PC-9 (cell line): Measurements from ENCODE around the gene SERPINE2. TPM values are rescaled to one million over a fixed set of nuclear protein-coding genes. Genes with fewer than 3 reads are reported as not detected.

Experiments used
- BruUV-seq: library from RNA; stranded (reverse); fragments of 400-500 nt; replicated peaks from 2 replicates; lab custom pipeline; 2021; lab: Mats Ljungman, UMichigan
- CTCF ChIA-PET: fragments of 300-600 bp; sonication (Branson Sonifier 250); formaldehyde crosslinking; loops from one replicate; lab custom pipeline; 2022; ENCODE audit warnings: antibody characterized with exemption; lab: Charles Lee
- POLR2A ChIA-PET: fragments of 300-600 bp; sonication (Branson Sonifier 250); formaldehyde crosslinking; loops from one replicate; lab custom pipeline; 2022; ENCODE audit warnings: antibody characterized with exemption; ENCODE audit not compliant: unreplicated experiment; lab: Charles Lee
- DNase-seq, 2 experiments: peaks; one replicate each; pipeline versions ENCODE4 v3.0.0 to v3.0.0-alpha.2; 2015 to 2022; ENCODE audit warnings: mixed read lengths in 1 of 2
- H2AFZ ChIP-seq: fragments of 200-600 bp; sonication (generic); 2 replicates; pipeline ENCODE4 v1.8.1; 2017; ENCODE audit warnings: antibody characterized with exemption
- H3F3A ChIP-seq: fragments of 200-600 bp; sonication (generic); 2 replicates; pipeline ENCODE4 v1.8.1; 2017; ENCODE audit warnings: antibody characterized with exemption, mild to moderate bottlenecking, low read depth; ENCODE audit not compliant: insufficient read depth
- H3K27ac ChIP-seq: fragments of 200-600 bp; sonication (generic); 2 replicates; pipeline ENCODE4 v1.6.1; 2016; ENCODE audit warnings: mixed run types
- H3K27me3 ChIP-seq: fragments of 200-600 bp; sonication (generic); 2 replicates; pipeline ENCODE4 v1.6.1; 2016; ENCODE audit warnings: low read depth, mixed run types; ENCODE audit not compliant: insufficient read depth
- H3K36me3 ChIP-seq: fragments of 200-600 bp; sonication (generic); 2 replicates; pipeline ENCODE4 v1.6.1; 2016; ENCODE audit warnings: low read depth, mixed run types
- H3K4me1 ChIP-seq: fragments of 200-600 bp; sonication (generic); replicated peaks from 2 replicates; pipeline ENCODE4 v1.6.1; 2016; ENCODE audit warnings: mixed run types; ENCODE audit not compliant: insufficient read depth
- H3K4me2 ChIP-seq: fragments of 200-600 bp; sonication (generic); 2 replicates; pipeline ENCODE4 v1.6.1; 2017; ENCODE audit warnings: mixed run types
- H3K4me3 ChIP-seq: fragments of 200-600 bp; sonication (generic); 2 replicates; pipeline ENCODE4 v1.6.1; 2016; ENCODE audit warnings: mixed run types
- H3K79me2 ChIP-seq: fragments of 200-600 bp; sonication (generic); 2 replicates; pipeline ENCODE4 v1.6.1; 2017; ENCODE audit warnings: low read depth, mixed run types
- H3K9me2 ChIP-seq: fragments of 200-600 bp; sonication (generic); 2 replicates; pipeline ENCODE4 v1.8.1; 2017; ENCODE audit warnings: mild to moderate bottlenecking; ENCODE audit not compliant: insufficient read depth
- H3K9me3 ChIP-seq: fragments of 200-600 bp; sonication (generic); 2 replicates; pipeline ENCODE4 v1.8.1; 2016; ENCODE audit warnings: low read depth; ENCODE audit not compliant: insufficient read depth
- H4K20me1 ChIP-seq: fragments of 200-600 bp; sonication (generic); 2 replicates; pipeline ENCODE4 v1.8.1; 2017; ENCODE audit not compliant: insufficient read depth
- CTCF ChIP-seq: fragments of 200-600 bp; sonication (generic); conservative IDR thresholded peaks from 2 replicates; pipeline ENCODE4 v1.6.1; 2017; ENCODE audit warnings: mixed run types, antibody characterized with exemption, mild to moderate bottlenecking, moderate library complexity
- EZH2 ChIP-seq: fragments of 200-600 bp; sonication (generic); IDR thresholded peaks from 2 replicates; pipeline ENCODE4 v1.8.0; 2017; ENCODE audit warnings: antibody characterized with exemption, low read depth
- intact Hi-C: fragments of 100-400 bp; cut with micrococcal nuclease; formaldehyde crosslinking; loops from one replicate; pipeline ENCODE4 v1.10.0; 2022; ENCODE audit not compliant: unreplicated experiment
- total RNA-seq: library from RNA; stranded (reverse); gene quantifications from 2 replicates; pipeline ENCODE4 v1.2.3, GENCODE V29; 2021

Gene SERPINE2
- total RNA-seq, 1 experiment from 2014 or later = 110 TPM

GRCh38 chr2:223980397-223980735, 58.7 kb downstream of the SERPINE2 start:
- Histone ChIP-seq H3K79me2 (no peaks in the 10 kb centered on the region), H4K20me1 (no peaks in the 10 kb centered on the region), H2AFZ (no peak overlapping the region), H3K27me3 (no peaks in the 10 kb centered on the region), H3F3A (no peaks in the 10 kb centered on the region; the same call in 1 of the 2 replicates), H3K9me2 (no peaks in the 10 kb centered on the region), H3K27ac (no peak overlapping the region), H3K4me1 (no peaks in the 10 kb centered on the region), H3K36me3 (peaks cover 11% of the 10 kb centered on the region), H3K4me2 (no peak overlapping the region), H3K9me3 (no peaks in the 10 kb centered on the region), H3K4me3 (no peak overlapping the region)
- TF ChIP-seq EZH2 (no peak), CTCF (no peak)
- no TSS peak for BruUV-seq
- ChIA-PET CTCF (interaction anchor here (0.8 kb wide), 1 partner anchor 11 kb away, joined by 3 read pairs; no protein-coding TSS in a partner anchor), POLR2A (interaction anchor here (0.6 kb wide), 1 partner anchor 106 kb away, joined by 4 read pairs; no protein-coding TSS in a partner anchor)
- intact Hi-C loops = no loop called here
- no peak for DNase-seq

GRCh38 chr2:223979730-223980396, 59.2 kb downstream of the SERPINE2 start:
- H3K79me2 ChIP-seq = no peaks in the 10 kb centered on the region
- POLR2A ChIA-PET = interaction anchor here (0.6 to 0.7 kb wide), 2 partner anchors 70 to 106 kb away, joined by 4 to 7 read pairs; no protein-coding TSS in a partner anchor
- CTCF ChIA-PET = interaction anchor here (0.8 kb wide), 1 partner anchor 10 kb away, joined by 3 read pairs; no protein-coding TSS in a partner anchor
- no peaks in the 10 kb centered on the region for H3K4me1 ChIP-seq
- DNase-seq = no peak
- intact Hi-C loops = loop anchor here (10.0 kb wide), 1 partner anchor 1025 kb away; no protein-coding TSS in a partner anchor
- TF ChIP-seq EZH2 = no peak
- no peak for TF ChIP-seq CTCF
- no peaks in the 10 kb centered on the region for H3K9me2 ChIP-seq
- H3K4me2 ChIP-seq = no peak overlapping the region
- H2AFZ ChIP-seq = no peak overlapping the region
- BruUV-seq = no TSS peak
- no peak overlapping the region for H3K27ac ChIP-seq
- H3K36me3 ChIP-seq = peaks cover 10% of the 10 kb centered on the region
- H4K20me1 ChIP-seq = no peaks in the 10 kb centered on the region
- no peak overlapping the region for H3K4me3 ChIP-seq
- H3K9me3 ChIP-seq = no peaks in the 10 kb centered on the region
- no peaks in the 10 kb centered on the region; the same call in 1 of the 2 replicates for H3F3A ChIP-seq
- H3K27me3 ChIP-seq = no peaks in the 10 kb centered on the region

GRCh38 chr2:223978451-223978850, 60.6 kb downstream of the SERPINE2 start:
- no peaks in the 10 kb centered on the region for H3K4me1 ChIP-seq

More at GRCh38 chr2:223978451-223978850, 60.6 kb downstream of the SERPINE2 start:
- Histone ChIP-seq H3K27me3 (no peaks in the 10 kb centered on the region), H4K20me1 (no peaks in the 10 kb centered on the region), H3F3A (no peaks in the 10 kb centered on the region; the same call in 1 of the 2 replicates), H3K79me2 (no peaks in the 10 kb centered on the region), H3K4me2 (no peak overlapping the region), H3K9me3 (no peaks in the 10 kb centered on the region), H3K36me3 (peaks cover 4% of the 10 kb centered on the region), H2AFZ (no peak overlapping the region), H3K27ac (no peak overlapping the region), H3K9me2 (no peaks in the 10 kb centered on the region), H3K4me3 (no peak overlapping the region)
- no TSS peak for BruUV-seq
- ChIA-PET POLR2A (no interaction called here), CTCF (interaction anchor here (0.7 kb wide), 1 partner anchor 391 kb away, joined by 3 read pairs; no protein-coding TSS in a partner anchor)
- intact Hi-C loops = loop anchor here (10.0 kb wide), 1 partner anchor 1026 kb away; no protein-coding TSS in a partner anchor
- DNase-seq = no peak
- TF ChIP-seq CTCF (no peak), EZH2 (no peak)
